OCI-LY3 (cell line): ENCODE measurements around the gene RFC2.

Experiments used
- CTCF ChIP-seq: fragments of 200-600, 300-600 bp; sonication (generic); IDR thresholded peaks from 2 replicates; pipeline ENCODE4 v1.5.1; 2014; ENCODE audit warnings: antibody characterized with exemption, low read length, low read depth
- EZH2phosphoT487 ChIP-seq: fragments of 200-600 bp; shearing (Covaris generic); IDR thresholded peaks from 2 replicates; pipeline ENCODE4 v1.6.1; 2018; ENCODE audit warnings: antibody characterized with exemption, mixed run types, low read depth

- TF ChIP-seq CTCF (peak; percentile 66), EZH2phosphoT487 (no peak)
Observed at GRCh38 chr7:74202841-74203556, 51.2 kb downstream of the RFC2 start.
